GM08714 (cell line): Measurements from ENCODE around the gene FMN2.

Experiments used
- H3K4me3 ChIP-seq: fragments of 200-500 bp; sonication (Bioruptor generic); 2 replicates; pipeline ENCODE4 v1.5.1; 2014; ENCODE audit warnings: mild to moderate bottlenecking, low read length, inconsistent platforms
- ZNF274 ChIP-seq: IDR thresholded peaks from 2 replicates; pipeline ENCODE4 v1.6.1; 2012; ENCODE audit warnings: mild to moderate bottlenecking, low read depth, low read length

The FMN2 gene

DNA sequence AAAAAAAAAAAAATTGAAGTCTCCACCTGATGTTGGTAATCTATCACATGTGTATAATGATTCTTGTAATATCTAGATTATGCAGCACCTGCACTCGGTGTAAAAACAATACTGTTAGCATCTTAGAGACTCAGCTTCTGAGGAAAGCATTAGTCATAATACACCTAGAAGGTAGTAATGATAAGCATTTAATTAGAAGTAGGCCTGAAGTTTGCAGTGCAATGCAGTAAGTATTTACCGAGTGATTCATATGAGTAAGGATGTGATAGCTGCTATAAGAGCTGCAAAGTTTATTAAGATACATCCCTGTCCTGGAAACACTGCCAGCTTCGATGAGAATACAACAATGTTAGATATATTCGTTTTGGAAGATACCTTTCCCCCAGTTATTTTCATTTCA, 323.8 kb downstream of the FMN2 start:
- H3K4me3 ChIP-seq, result no peak overlapping the region
- no peak for TF ChIP-seq ZNF274

DNA sequence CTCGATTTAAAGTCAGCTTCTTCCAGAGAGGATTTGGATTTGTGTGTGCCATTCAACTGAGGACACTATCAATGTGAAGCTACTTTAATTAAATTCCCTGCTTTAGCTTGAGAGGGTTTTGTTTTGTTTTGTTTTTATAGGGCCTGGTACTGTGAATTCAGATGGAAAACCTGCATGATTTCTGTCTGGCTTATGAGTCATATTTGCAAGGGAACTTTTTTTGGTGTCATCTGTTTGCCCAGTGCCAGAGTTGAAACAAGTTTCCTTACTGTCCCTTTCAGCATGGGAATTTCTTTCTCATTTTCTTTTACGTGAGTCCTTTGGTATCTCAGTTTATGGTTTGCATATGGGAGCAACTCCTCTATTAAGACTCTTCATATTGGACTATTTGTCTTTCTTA, 325.6 kb downstream of the FMN2 start:
- H3K4me3 ChIP-seq, result no peak overlapping the region
- no peak for TF ChIP-seq ZNF274

DNA sequence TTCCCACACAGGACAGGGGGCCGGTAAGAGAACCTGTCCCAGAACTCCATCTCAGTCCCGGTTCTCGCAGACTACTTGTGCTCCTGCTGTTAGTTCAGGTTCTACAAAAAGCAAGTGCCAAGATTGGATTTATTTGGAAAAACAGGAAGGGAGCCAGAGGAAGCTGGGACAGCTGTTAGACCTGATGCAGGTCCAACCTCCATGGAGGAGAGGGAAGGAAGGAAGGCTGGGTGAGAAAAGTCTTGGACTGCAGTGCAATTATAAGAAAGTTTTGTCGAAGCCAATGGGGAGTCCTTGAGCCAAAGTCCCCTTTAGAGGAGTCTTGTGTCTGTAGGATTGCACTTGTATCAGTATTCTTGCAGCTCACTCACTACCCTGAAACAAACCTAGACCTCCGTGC, 329.1 kb downstream of the FMN2 start:
- no peak overlapping the region for H3K4me3 ChIP-seq
- no peak for TF ChIP-seq ZNF274

DNA sequence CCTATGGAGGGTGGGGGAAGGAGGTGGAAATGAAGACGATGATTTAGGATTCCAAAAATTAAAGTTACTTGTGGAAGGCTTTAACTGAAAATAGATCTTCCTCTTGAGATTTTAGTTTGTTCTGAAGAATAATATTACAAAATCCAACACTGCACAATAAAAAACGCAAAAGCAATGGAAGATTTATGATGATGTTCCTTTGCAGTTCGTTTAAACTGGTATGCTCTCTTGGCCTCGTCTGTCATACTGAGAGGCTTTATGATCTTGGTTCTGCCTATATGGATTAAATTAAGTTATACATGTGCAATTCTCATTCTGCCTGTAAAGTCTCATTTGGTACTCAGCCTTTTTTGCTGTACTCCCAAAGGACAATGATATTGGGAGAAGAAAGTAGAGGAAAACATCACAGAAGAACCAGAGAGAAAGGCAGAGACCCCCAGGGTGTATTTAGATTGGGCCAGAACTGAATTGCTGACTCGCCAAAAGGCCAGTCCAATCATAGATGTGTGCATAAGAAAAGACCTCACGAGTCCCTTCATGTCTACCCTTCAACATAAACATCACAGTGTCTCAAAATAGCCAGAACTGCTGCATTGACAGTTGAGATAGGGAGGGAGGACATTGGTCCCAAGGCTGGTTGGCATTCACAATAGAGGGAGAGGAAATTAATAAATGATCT, 331.7 kb downstream of the FMN2 start:
- no peak overlapping the region for H3K4me3 ChIP-seq
- TF ChIP-seq ZNF274, result no peak

DNA sequence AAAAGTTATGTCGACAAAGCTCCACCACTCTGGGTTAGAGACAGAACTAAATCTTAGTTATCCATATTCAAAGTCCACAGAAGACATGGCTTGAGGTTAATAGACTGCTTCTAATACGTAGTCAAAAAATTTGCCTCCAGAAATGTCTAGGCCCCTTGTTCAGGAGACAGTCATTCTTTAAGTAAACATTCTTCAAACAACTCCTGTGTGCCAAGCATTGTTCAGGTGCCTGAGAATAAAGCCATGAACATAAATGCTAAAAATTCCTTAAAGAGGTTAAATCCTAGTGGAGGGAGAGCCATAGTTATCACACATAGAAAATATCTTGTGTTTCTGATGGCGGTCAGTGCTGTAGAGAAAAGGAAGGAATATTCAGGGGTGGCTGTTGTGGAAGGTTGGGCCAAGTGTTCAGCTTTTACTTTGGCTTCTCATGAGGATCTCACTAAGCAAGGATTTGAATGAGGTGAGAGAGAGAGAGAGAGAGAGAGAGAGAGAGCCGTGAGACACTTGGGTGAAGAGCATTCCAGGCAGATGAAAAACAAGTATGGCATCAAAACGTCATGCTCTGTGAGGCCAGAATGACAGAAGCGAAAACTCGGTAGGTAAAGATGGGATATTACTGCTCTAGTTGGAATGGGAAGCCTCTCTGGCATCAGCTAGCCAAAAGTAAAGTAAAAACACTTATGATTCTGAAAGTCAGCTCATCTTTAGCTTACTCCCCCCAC, 333.2 kb downstream of the FMN2 start:
- H3K4me3 ChIP-seq, result no peak overlapping the region
- no peak for TF ChIP-seq ZNF274

DNA sequence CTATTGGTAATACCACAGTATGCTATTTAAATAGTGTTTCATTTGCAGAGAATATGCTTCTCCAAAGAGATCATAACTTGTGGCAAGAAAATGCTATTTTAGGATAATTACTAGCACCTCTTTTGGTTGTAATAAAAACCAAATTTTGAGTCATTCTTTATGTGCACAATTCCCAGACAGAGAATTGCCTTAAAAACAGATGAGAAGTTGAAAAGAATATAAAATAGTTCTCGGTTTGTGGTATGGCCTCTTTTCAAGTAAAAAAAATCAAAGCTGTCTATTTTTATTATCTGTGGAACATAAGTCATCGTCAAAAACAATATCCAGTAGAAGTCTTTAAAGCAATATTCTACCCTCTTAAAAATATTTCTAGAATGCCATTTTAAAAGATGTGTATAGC, 334.4 kb downstream of the FMN2 start:
- no peak for TF ChIP-seq ZNF274
- no peak overlapping the region for H3K4me3 ChIP-seq

DNA sequence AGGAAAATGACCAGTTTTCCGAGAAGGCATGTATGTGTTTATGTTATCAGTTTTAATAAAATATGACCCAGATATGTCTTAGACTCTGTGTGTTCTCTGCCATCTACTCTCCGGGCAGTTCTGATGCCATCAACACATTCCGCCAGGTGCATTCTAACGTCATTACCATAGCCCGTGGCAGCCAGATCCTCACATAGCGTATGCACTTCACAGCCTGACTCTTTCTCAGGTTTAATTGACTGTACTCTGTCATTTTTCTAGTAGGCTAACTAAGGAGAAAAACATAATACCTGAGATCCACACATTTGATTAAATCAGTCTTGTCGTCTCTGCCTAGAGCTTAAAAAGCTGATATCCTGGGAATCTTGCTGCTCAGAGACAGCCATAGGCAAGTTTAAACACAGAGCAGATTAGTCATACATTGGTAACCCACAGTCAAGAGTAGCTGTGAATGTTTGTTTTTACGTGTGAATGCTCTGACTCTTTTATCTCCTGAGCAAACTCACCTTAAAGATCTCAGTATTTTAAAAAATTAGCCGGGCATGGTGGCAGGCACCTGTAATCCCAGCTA, 344.4 kb downstream of the FMN2 start:
- no peak overlapping the region for H3K4me3 ChIP-seq
- no peak for TF ChIP-seq ZNF274

DNA sequence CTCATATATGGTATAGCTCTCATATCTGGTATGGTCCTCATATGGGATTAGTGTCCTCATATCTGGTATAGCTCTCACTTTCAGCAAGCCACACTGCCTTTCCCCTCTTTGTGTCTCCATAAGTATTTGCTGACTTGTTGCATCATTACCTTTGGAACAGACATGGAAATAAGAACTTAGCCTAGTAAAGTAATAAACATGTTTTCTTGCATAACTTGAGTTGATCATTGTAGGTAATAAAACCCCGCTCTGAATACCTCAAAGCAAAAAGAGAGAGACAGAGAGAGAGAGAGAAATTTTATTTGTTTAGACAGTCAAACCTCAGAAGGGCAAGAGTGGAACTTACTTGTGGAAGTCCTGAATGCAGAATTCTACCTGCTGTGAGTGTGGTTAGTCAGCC, 350.0 kb downstream of the FMN2 start:
- TF ChIP-seq ZNF274, result no peak
- no peak overlapping the region for H3K4me3 ChIP-seq

DNA sequence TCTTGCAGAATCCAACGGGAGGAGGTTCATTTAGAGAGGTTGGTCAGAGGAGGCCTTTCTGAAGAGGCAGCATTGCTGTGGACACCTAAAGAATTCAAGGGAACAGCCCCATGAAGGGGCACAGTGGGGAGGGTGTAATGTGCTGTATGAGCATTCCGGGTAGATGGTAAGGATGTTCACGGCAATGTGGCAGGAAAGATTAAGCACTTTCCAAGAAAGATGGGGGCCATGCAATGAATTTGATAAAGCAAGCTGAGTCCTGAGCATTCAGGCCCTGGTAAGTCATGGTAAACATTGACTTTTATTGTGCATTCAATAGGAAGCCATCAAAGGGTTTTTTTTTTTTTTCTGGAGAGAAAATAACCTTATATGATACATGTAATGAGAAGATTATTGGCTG, 353.7 kb downstream of the FMN2 start:
- no peak overlapping the region for H3K4me3 ChIP-seq
- TF ChIP-seq ZNF274, result no peak

DNA sequence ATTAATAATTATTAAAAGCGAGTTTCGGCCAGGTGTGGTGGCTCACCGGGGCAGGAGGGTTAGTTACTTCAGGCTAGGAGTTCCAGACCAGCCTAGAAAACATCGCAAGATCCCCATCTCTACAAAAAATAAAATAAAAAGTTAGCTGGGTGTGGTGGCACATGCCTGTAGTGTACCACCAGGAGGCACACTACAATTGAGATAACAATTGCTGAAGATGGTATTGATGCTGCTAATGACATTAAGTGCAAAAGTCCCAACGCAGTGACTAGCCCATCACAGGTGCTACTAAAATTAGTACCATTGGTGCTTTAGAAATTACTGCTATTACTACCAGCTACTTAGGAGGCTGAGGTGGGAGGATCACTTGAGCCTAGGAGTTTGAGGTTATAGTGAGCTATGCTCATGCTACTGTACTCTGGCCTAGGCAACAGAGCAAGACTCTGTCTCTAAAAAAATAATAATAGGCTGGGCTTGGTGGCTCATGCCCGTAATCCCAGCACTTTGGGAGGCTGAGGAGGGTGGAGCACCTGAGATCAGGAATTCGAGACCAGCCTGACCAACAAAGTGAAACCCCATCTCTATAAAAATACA, 363.6 kb downstream of the FMN2 start:
- H3K4me3 ChIP-seq, result no peak overlapping the region
- TF ChIP-seq ZNF274, result no peak

DNA sequence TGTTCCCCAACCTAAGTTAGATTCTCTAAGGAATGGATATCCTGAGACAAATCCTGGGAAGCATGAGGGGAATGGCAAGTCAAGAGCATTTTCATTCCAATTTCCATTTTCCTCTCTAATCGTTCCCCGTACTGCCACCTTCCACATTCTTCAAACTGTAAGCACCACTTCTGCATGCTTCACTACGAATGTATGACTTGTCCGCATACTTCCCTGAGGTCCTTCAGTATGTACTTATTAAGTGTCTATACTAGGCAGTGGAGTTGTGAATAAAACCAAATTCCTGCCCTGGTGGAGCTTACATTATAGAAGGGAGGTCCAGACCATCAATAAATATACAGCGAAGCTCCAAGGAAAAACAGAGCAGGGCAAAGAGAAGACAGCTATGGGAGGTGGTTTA, 365.5 kb downstream of the FMN2 start:
- H3K4me3 ChIP-seq, result no peak overlapping the region
- no peak for TF ChIP-seq ZNF274

DNA sequence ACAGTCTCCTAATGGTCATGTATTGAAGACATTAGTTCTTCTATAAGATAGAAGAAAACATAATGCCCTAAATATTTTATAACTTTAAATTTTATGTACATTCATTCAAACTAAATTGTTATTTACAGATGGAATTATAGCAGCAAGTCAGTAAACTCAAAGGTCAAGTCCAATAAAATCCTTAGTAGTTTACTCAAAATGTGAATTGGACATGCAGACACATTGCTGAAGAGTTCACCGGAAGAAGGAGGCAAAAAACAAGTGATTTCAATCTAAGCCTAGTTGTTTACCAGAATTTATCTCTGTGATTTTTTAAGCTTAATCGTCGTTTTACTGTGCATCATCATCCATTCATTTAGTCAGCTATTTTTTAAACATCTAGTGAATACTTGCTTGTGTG, 370.6 kb downstream of the FMN2 start:
- TF ChIP-seq ZNF274, result no peak
- H3K4me3 ChIP-seq, result no peak overlapping the region

DNA sequence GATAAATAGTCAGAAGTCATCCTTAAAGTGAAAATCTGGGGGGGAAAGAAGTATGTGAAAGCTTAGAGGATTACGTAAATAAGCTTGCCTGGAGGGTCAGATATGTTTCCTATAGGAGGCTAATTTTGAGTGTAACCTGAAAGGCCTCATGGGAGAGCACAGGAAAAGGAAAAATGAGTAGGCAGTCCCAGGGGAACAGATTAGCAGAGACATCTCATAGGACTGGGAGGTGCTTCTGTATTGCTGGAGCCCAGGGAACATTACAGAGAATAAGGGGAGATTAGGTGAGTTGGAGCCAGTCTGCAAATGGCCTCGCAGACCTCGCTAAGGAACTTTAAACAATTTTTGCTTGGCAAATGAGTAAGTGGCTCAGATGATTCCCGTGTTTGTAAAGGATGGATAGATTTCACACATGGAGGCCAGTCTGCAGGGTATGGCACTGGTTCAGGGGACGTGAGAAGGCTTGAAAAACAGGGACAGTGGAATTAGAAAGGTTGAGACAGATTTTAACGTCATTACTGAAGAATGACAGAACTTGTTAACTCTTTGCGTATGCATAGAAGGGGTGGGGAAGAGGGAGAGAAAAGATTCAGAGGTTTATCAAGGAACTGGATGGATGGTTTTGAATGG, 371.2 kb downstream of the FMN2 start:
- H3K4me3 ChIP-seq, result no peak overlapping the region
- no peak for TF ChIP-seq ZNF274

DNA sequence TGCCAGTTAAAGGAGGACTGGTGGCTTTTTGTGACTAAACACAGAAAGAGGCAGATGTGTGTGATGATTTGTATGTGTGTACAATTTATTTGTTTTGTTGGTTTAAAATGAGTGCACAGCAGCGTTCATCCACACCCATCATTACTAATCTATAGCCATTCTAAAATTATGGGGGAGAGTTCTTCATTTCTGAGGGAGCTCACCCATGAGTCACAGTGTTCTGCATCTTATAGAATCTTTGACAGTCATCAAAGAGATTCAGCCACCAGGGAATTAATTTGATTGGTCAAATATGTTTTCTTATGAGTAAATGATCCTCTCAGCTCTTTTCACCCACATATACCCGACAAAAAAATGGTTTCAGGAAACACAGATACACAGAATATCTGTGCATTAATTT, 372.4 kb downstream of the FMN2 start:
- no peak overlapping the region for H3K4me3 ChIP-seq
- TF ChIP-seq ZNF274, result no peak
